ENCODE results near the gene RAP1A.

DNA sequence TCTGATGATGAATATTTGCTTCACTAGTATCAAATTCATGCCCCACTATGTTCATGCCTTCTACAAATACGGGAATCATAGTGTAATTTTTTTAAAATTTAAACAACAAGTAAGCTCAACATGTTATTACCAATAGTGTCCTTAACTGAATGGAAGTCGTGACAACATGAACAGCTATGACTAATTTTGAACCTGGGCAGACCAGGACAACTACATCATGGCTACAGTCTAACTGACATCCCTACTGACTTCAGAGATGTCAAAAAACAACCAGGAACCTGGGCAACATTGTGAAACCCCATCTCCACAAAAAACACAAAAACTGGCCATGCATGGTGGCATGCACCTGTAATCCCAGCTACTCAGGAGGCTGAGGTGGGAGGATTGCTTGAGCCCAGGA lies 33.5 kb upstream of the RAP1A start:
- TF ChIP-seq, protein P1, sequence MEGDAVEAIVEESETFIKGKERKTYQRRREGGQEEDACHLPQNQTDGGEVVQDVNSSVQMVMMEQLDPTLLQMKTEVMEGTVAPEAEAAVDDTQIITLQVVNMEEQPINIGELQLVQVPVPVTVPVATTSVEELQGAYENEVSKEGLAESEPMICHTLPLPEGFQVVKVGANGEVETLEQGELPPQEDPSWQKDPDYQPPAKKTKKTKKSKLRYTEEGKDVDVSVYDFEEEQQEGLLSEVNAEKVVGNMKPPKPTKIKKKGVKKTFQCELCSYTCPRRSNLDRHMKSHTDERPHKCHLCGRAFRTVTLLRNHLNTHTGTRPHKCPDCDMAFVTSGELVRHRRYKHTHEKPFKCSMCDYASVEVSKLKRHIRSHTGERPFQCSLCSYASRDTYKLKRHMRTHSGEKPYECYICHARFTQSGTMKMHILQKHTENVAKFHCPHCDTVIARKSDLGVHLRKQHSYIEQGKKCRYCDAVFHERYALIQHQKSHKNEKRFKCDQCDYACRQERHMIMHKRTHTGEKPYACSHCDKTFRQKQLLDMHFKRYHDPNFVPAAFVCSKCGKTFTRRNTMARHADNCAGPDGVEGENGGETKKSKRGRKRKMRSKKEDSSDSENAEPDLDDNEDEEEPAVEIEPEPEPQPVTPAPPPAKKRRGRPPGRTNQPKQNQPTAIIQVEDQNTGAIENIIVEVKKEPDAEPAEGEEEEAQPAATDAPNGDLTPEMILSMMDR (conservative IDR thresholded peaks at IDR 0.05 in 1 of 2, IDR thresholded peaks at IDR 0.05 in 1 of 2; ENCODE audit: extremely low read depth in 1 of 2, insufficient read depth in 1 of 2, low read depth in 1 of 2, low read length in 2 of 2), result no peak
- no peak for TF ChIP-seq EZH2 (IDR thresholded peaks at IDR 0.05; ENCODE audit: borderline replicate concordance, low read length)
